Fibroblast of upper back skin (primary cell): ENCODE results near the gene QRSL1.
"Not testable (repeated sequence)": the region's sequence is repeated elsewhere in the genome, so short reads cannot be mapped to it uniquely, and the experiment has no call there.

Source experiments
- DNase-seq: peaks from one replicate; pipeline ENCODE4 v3.0.0-alpha.2; 2013

Gene QRSL1

GRCh38 chr6:106684011-106684410 is 54.6 kb downstream of the QRSL1 start:
- DNase-seq, result no peak

GRCh38 chr6:106685833-106686232 is 56.5 kb downstream of the QRSL1 start:
- peak; percentile 32 for DNase-seq

DNA sequence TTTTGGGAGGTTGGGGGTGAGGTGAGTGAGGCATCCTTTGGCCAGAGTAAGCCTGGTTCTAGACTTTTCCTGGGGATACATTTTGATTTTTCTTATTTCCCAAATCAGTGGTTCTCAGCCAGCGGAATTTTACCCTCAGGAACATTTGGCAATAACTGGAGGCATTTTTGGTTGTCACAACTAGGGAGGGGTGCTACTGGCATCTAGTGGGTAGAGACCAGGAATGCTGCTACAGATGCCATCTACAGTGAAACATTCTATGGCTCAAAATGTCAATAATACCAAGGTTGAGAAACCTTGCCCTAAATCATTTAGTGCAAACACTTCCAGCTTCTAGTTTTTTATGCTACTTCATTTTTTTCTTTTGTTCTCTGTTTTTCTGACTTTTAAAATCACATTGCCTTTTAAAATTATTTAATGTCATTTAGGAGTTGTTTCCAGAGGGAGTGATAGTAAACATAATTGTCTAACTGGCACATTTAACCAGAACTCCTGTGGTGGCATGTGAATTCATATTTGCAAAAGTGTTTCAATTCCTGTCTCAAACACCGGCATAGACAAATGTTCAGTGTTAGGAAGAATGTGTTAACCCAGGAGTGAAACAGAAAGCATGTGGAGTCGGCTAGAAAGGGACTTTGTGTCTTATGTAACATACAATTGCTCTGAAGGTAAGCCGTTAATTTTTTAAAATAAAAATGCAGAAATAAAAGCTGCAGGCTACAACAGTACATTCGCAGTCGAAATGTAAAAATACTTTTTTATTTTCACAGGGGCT is 59.0 kb downstream of the QRSL1 start:
- no peak for DNase-seq

- DNase-seq, result peak; percentile 20
These were observed 62.9 kb downstream of the QRSL1 start for GRCh38 chr6:106692112-106692818.

DNA sequence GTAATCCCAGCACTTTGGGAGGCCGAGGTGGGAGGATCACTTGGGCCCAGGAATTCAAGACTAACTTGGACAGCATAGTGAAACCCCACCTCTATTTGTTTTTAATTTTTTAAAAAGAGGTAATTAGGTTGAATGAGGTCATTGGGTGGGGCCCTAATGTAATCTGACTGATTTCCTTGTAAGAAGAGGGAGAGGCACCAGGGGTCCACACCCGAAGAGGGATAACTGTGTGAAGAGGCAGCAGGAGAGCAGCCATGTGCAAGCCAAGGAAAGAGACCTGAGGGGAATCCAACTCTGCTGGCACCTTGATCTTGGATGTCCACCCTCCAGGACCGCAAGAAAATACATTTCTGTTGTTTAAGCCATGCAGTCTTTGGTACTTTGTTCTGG is 63.4 kb downstream of the QRSL1 start:
- DNase-seq, result no peak

GRCh38 chr6:106693418-106693817 is 64.0 kb downstream of the QRSL1 start:
- DNase-seq, result no peak

- DNase-seq, result no peak
These were observed 65.0 kb downstream of the QRSL1 start for GRCh38 chr6:106694343-106694742.

DNA sequence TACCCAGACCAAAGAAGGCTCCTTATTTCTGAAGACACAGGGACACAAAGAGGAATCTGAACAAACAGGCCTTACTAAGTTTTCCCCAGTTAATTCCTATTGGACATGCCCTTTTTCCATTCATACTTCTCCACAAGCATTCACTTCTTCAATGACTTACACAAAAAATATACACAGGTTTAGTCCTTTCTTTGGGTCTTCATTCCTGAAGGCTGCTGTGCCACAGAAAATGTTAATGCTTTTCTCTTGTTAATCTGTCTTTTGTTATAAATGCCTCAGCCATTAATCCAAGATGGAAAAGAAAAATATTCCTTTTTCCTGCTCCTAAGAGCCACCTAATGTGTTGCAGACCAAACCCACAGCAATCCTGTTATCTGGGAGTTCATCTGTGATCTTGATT is 71.2 kb downstream of the QRSL1 start:
- DNase-seq, result no peak

DNA sequence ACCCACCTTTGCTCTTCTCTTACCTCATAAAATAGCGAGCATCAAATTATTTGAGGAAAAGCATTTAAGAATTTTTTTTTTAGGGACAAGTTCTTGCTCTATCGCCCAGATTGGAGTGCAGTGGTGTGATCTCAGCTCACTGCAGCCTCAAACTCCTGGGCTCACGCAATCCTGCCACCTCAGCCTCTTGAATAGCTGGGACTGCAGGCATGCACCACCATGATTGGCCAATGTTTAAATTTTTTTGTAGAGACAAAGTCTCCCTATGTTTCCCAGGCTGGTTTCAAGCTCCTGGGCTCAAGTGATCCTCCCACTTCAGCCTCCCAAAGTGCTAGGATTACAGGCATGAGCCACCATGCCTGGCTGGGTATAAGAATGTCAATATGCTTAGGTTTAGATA is 71.8 kb downstream of the QRSL1 start:
- not testable (repeated sequence) for DNase-seq

GRCh38 chr6:106702046-106702445 is 72.7 kb downstream of the QRSL1 start:
- DNase-seq, result no peak

DNA sequence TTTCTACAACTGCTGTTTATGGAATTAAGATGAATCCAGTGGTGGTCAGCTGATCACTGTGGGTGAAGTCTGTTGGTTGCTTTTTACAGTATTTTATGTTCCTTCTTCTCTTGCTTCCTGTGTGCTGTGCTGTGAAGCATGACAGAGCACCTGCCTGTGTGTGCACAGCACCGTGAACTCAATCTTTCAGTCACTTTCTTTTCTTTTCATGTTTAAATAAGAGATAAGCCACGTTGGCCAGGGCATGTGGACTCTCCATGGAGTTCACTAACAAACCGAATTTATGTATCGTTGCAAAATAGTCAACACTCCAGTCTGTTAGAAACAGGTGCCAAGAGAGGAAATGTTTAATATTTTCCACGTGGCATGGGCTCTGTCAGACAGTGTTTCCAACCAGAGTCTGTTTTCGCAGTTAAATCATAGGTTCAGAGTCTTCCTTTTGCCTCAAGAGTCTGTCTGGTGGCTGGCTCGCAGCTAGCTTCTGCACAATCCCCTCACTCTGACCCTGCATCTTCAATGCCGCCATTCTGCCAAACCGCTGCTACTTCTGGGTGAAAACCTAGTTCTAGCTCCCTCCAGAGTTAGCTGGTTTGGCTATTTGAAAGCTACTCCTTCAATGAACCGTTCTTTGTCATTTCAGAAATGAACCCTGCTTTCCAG is 73.2 kb downstream of the QRSL1 start:
- no peak for DNase-seq

- no peak for DNase-seq
These were observed 74.9 kb downstream of the QRSL1 start for GRCh38 chr6:106704327-106704726.

- no peak for DNase-seq
These were observed 75.8 kb downstream of the QRSL1 start for GRCh38 chr6:106705156-106705555.

DNA sequence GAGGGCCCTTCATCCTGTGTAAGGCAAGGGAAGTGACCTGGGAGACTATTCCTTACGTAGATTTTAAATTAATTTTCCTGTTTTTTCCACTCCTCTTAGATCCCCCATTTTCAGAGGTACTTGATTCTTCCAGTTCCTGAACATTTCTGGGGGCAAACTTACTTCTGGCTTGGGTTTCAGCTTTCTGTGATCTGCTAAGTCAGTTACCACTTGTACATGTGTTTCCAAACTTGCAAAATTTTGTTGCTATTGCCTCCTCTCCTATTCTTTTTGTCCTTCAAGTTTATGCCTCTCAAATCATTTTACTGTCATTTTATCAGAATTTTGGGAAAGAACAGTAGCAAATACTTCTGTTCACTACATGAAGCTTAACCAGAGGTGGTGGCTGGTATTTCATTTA is 81.2 kb downstream of the QRSL1 start:
- no peak for DNase-seq

GRCh38 chr6:106714281-106714680 is 84.9 kb downstream of the QRSL1 start:
- DNase-seq, result no peak

DNA sequence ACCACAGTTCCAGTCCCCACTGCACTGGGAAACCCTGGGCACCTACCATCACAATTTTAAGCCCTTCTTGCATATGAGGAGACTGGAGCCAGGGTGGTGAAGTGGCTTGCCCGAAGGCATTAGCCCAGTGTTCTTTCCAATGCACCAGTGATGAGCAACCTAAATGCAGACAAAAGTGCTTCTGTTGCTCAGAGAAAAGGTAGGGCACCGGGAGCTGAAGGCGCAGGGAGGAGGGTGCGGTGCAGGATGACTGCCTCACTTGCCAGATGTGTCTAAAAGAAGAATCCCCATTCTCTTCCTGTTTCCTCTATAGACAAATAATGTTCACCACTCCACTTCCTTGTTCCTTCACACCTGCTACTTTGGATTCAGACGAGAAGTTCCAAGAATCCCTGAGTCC is 86.5 kb downstream of the QRSL1 start:
- DNase-seq, result no peak

- no peak for DNase-seq
These were observed 87.6 kb downstream of the QRSL1 start for GRCh38 chr6:106716966-106717365.
